ENCODE measurements around the gene ZBTB7C. TPM values are rescaled to one million over a fixed set of nuclear protein-coding genes. Genes with fewer than 3 reads are reported as not detected.
"Not testable (repeated sequence)": the region's sequence is repeated elsewhere in the genome, so short reads cannot be mapped to it uniquely, and the experiment has no call there.

The ZBTB7C gene
- total RNA-seq, 1 donor from 2014 or later: not detected

DNA sequence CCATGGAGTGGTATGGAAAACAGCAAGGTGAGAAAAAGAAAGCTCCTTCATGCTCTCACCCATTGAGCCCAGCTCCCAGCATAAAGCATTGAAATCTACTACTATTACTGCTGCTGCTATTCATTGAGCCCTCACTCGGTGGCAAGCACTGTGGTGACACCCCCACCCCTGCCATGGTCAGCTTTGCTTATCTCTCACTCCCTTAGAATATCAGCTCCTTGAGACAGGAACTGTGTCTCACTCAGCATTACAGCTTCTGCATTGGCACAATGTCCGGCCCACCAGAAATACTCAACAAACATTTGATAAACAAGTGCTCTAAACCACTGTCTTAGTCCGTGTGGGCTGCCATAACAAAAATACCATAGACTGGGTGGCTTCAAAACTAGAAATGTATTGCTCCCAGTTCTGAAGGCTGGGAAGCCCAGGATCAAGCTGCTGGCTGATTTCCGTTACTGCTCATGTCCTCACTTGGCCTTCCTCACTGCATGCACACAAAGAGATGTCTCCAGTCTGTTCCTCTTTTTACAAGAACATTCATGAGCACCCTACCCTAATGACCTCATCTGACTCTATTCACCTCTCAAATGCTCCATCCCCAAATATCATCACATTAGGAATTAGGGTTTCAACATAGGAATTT lies 116.3 kb downstream of the ZBTB7C start:
- Mint-ChIP-seq H3K4me1 (no peaks in the 10 kb centered on the region), H3K9me3 (no peaks in the 10 kb centered on the region), H3K27ac (no peak overlapping the region), H3K4me3 (no peak overlapping the region), H3K27me3 (no peaks in the 10 kb centered on the region), H3K36me3 (ENCODE audit: low read depth) (no peaks in the 10 kb centered on the region)
- DNase-seq: no peak
- intact Hi-C loops (cut with micrococcal nuclease): no loop called here
- TF ChIP-seq, protein P1, sequence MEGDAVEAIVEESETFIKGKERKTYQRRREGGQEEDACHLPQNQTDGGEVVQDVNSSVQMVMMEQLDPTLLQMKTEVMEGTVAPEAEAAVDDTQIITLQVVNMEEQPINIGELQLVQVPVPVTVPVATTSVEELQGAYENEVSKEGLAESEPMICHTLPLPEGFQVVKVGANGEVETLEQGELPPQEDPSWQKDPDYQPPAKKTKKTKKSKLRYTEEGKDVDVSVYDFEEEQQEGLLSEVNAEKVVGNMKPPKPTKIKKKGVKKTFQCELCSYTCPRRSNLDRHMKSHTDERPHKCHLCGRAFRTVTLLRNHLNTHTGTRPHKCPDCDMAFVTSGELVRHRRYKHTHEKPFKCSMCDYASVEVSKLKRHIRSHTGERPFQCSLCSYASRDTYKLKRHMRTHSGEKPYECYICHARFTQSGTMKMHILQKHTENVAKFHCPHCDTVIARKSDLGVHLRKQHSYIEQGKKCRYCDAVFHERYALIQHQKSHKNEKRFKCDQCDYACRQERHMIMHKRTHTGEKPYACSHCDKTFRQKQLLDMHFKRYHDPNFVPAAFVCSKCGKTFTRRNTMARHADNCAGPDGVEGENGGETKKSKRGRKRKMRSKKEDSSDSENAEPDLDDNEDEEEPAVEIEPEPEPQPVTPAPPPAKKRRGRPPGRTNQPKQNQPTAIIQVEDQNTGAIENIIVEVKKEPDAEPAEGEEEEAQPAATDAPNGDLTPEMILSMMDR (IDR thresholded peaks at IDR 0.05): no peak
- no peak for ATAC-seq (ENCODE audit: low read depth)
- CTCF ChIA-PET: no interaction called here
- POLR2A ChIA-PET: no interaction called here

DNA sequence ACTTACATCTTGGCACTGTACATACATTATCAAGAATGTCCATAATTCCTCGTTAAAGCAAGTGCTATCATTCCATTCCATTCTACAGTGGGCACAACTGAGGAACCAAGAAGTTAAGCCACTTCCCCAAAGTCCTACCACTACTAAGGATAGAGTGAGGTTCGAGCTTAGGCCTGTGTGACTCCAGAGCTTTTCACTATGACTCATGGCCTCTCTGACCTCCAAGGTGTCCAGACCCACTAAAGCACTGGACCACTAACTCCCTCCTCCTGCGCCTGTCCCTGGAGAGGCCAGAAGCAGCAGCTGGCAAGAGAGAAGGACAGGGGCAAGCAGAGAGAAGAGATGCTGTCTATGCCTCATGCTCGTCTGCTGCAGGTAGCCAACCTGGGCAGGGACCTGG lies 117.0 kb downstream of the ZBTB7C start:
- H3K9me3 Mint-ChIP-seq: no peaks in the 10 kb centered on the region
- H3K36me3 Mint-ChIP-seq (ENCODE audit: low read depth): no peaks in the 10 kb centered on the region
- H3K27ac Mint-ChIP-seq: no peak overlapping the region
- ATAC-seq (ENCODE audit: low read depth) (no peak), DNase-seq (no peak)
- POLR2A ChIA-PET: no interaction called here
- TF ChIP-seq, protein P1 (IDR thresholded peaks at IDR 0.05): no peak
- CTCF ChIA-PET: no interaction called here
- intact Hi-C loops (cut with micrococcal nuclease): no loop called here
- no peaks in the 10 kb centered on the region for H3K27me3 Mint-ChIP-seq
- no peak overlapping the region for H3K4me3 Mint-ChIP-seq
- no peaks in the 10 kb centered on the region for H3K4me1 Mint-ChIP-seq

DNA sequence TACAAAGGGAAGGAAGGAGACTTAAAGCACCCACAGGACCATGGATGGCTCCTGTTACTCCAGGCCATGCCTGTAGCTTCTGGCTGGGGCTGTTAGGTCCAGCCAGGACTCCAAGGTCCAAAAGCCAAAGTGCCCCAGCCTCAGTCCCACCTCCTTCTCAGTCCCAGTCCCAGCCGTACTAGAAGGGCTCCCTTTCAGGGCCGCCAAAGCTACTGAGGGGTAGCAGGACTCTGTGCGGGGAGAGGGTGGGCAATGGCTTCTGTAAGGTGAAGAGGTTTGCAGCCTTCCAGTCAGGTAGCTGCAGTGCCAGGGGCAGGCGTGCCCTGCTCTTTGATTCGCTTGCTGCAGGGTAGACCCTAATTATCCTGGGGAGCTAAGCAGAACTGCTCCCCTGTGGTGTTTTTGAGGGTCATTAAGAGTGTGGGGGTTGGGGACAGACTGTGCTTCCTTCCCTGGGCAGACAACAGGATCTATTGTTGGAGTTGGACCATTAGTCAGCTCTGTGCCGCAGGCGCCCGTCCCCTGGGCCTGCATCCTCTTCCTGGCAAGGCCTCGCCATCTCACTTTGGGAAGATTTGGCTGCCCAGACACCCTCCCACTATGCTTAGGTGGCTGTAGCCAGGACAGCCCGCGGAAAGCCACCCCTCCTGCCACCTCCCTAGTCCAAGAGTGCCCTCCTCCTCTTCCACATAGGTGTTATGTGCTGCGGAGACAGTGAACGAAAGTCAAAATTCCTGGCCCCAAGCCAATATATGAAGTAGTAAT lies 118.8 kb downstream of the ZBTB7C start:
- no peaks in the 10 kb centered on the region for H3K4me1 Mint-ChIP-seq
- ATAC-seq (ENCODE audit: low read depth): no peak
- no peak for DNase-seq
- ChIA-PET POLR2A (no interaction called here), CTCF (no interaction called here)
- H3K9me3 Mint-ChIP-seq: no peaks in the 10 kb centered on the region
- intact Hi-C loops (cut with micrococcal nuclease): no loop called here
- H3K27me3 Mint-ChIP-seq: no peaks in the 10 kb centered on the region
- no peaks in the 10 kb centered on the region for H3K36me3 Mint-ChIP-seq (ENCODE audit: low read depth)
- TF ChIP-seq, protein P1 (IDR thresholded peaks at IDR 0.05): no peak
- H3K27ac Mint-ChIP-seq: no peak overlapping the region
- H3K4me3 Mint-ChIP-seq: no peak overlapping the region

DNA sequence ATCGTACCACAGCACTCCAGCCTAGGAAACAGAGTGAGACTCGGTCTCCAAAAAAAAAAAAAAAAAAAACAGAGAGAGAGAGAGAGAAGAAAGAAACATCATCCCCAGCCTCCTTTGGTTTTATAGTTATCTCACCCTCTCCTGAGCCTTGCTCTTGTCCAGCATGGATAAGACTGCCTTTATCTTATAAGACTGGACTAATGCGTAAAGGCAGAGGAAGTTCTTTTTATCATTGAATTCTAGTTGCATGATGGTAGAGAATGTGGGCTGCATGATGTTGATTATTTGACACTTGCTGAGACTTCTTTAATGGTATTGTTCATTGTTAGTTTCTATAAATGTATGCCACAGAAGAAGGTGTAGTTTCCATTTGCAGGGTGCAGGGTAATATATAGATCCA lies 124.4 kb downstream of the ZBTB7C start:
- no peak overlapping the region for H3K4me3 Mint-ChIP-seq
- ATAC-seq (ENCODE audit: low read depth): no peak
- DNase-seq: no peak

DNA sequence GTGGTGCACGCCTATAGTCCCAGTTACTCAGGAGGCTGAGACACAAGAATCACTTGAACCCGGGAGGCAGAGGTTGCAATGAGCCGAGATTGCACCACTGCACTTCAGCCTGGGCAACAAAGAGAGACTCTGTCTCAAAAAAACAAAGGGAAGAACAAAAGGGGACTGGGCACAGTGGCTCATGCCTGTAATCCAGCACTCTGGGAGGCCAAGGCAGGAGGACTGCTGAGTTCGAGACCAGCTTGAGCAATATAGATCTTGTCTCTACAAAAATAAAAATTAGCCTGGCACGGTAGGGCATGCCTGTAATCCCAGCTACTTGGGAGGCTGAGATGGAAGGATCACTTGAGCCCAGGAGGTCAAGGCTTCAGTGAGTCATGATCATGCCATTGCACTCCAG lies 125.2 kb downstream of the ZBTB7C start:
- DNase-seq; intact Hi-C loops (cut with micrococcal nuclease); H3K36me3 Mint-ChIP-seq (ENCODE audit: low read depth); H3K27me3 Mint-ChIP-seq; ATAC-seq (ENCODE audit: low read depth); H3K4me3 Mint-ChIP-seq; H3K27ac Mint-ChIP-seq; CTCF ChIA-PET; H3K9me3 Mint-ChIP-seq; H3K4me1 Mint-ChIP-seq; POLR2A ChIA-PET: not testable (repeated sequence)

More for the DNA sequence above, 124.4 kb downstream of the ZBTB7C start:
- Mint-ChIP-seq H3K9me3 (peaks cover 2% of the 10 kb centered on the region), H3K36me3 (ENCODE audit: low read depth) (no peaks in the 10 kb centered on the region), H3K27me3 (peaks cover 4% of the 10 kb centered on the region), H3K4me1 (no peaks in the 10 kb centered on the region), H3K27ac (no peak overlapping the region)
- TF ChIP-seq, protein P1 (IDR thresholded peaks at IDR 0.05): no peak
- CTCF ChIA-PET: no interaction called here
- POLR2A ChIA-PET: no interaction called here
- intact Hi-C loops (cut with micrococcal nuclease): no loop called here

DNA sequence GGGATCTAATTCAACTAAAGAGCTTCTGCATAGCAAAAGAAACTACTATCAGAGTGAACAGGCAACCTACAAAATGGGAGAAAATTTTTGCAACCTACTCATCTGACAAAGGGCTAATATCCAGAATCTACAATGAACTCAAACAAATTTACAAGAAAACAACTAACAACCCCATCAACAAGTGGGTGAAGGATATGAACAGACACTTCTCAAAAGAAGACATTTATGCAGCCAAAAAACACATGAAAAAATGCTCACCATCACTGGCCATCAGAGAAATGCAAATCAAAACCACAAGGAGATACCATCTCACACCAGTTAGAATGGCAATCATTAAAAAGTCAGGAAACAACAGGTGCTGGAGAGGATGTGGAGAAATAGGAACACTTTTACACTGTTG lies 127.7 kb downstream of the ZBTB7C start:
- DNase-seq; CTCF ChIA-PET; POLR2A ChIA-PET; intact Hi-C loops (cut with micrococcal nuclease); H3K27ac Mint-ChIP-seq; H3K4me3 Mint-ChIP-seq; H3K9me3 Mint-ChIP-seq; H3K27me3 Mint-ChIP-seq; ATAC-seq (ENCODE audit: low read depth); H3K36me3 Mint-ChIP-seq (ENCODE audit: low read depth); H3K4me1 Mint-ChIP-seq: not testable (repeated sequence)

Data from activated B cell treated with CpG ODN at 0.5 μM for 24 hours (primary cell).